GM23338 (cell line): ENCODE data around the gene NAA25. TPM values are rescaled to one million over a fixed set of nuclear protein-coding genes. Genes with fewer than 3 reads are reported as not detected.

Experiments
- ATAC-seq: fragments of 200-7000 bp; cut with Tn5 transposase; 3 replicates; pipeline ENCODE4 v1.9.1; 2020
- DNase-seq: peaks from one replicate; pipeline ENCODE4 v3.0.0-alpha.2; 2015; ENCODE audit warnings: low spot score
- H2AFZ ChIP-seq: fragments of 200-600 bp; sonication (generic); 2 replicates; pipeline ENCODE4 v1.8.0; 2016; ENCODE audit warnings: antibody characterized with exemption, mild to moderate bottlenecking, moderate library complexity
- H3F3A ChIP-seq: fragments of 200-600 bp; sonication (generic); replicated peaks from 2 replicates; pipeline ENCODE4 v1.8.0; 2017; ENCODE audit warnings: antibody characterized with exemption, mixed run types, low read depth
- H3K27ac ChIP-seq: fragments of 200-600 bp; sonication (generic); 2 replicates; pipeline ENCODE4 v1.6.1; 2016; ENCODE audit warnings: low read depth
- H3K27me3 ChIP-seq: fragments of 200-600 bp; sonication (generic); 2 replicates; pipeline ENCODE4 v1.8.0; 2016; ENCODE audit warnings: mild to moderate bottlenecking, mixed run types, moderate library complexity; ENCODE audit not compliant: insufficient read depth
- H3K36me3 ChIP-seq: fragments of 200-600 bp; sonication (generic); 2 replicates; pipeline ENCODE4 v1.8.0; 2016; ENCODE audit warnings: mild to moderate bottlenecking; ENCODE audit not compliant: insufficient read depth
- H3K4me1 ChIP-seq: fragments of 200-600 bp; sonication (generic); 2 replicates; pipeline ENCODE4 v1.8.0; 2016; ENCODE audit warnings: mild to moderate bottlenecking, moderate library complexity; ENCODE audit not compliant: insufficient read depth
- H3K4me2 ChIP-seq: fragments of 200-600 bp; sonication (generic); 2 replicates; pipeline ENCODE4 v1.7.1; 2017; ENCODE audit warnings: mixed run types
- H3K4me3 ChIP-seq: fragments of 200-600 bp; sonication (generic); 2 replicates; pipeline ENCODE4 v1.6.1; 2016; ENCODE audit warnings: mixed run types
- H3K79me2 ChIP-seq: fragments of 200-600 bp; sonication (generic); replicated peaks from 2 replicates; pipeline ENCODE4 v1.8.0; 2017; ENCODE audit warnings: mild to moderate bottlenecking; ENCODE audit not compliant: insufficient read depth
- H3K9me2 ChIP-seq: fragments of 200-600 bp; sonication (generic); 2 replicates; pipeline ENCODE4 v1.8.0; 2017; ENCODE audit not compliant: insufficient read depth
- H4K20me1 ChIP-seq: fragments of 200-600 bp; sonication (generic); replicated peaks from 2 replicates; pipeline ENCODE4 v1.8.0; 2017; ENCODE audit warnings: mild to moderate bottlenecking; ENCODE audit not compliant: insufficient read depth
- H3K27ac Mint-ChIP-seq: 2 replicates; pipeline ENCODE4 v1.8.0; 2020; ENCODE audit warnings: inconsistent platforms, mild to moderate bottlenecking, moderate library complexity, mixed read lengths
- H3K27me3 Mint-ChIP-seq: 3 replicates; pipeline ENCODE4 v1.8.0; 2022; ENCODE audit warnings: low read depth, mild to moderate bottlenecking, moderate library complexity, mixed read lengths, inconsistent platforms; ENCODE audit not compliant: insufficient read depth, poor library complexity
- H3K36me3 Mint-ChIP-seq: 3 replicates; pipeline ENCODE4 v1.8.0; 2021; ENCODE audit warnings: low read depth, mild to moderate bottlenecking, inconsistent platforms, moderate library complexity, mixed read lengths
- H3K4me1 Mint-ChIP-seq: 3 replicates; pipeline ENCODE4 v1.8.0; 2020; ENCODE audit warnings: mild to moderate bottlenecking, inconsistent platforms, mixed read lengths
- H3K4me3 Mint-ChIP-seq: 3 replicates; pipeline ENCODE4 v1.8.0; 2021; ENCODE audit warnings: moderate library complexity, mild to moderate bottlenecking, inconsistent platforms, mixed read lengths
- H3K9me3 Mint-ChIP-seq: 3 replicates; pipeline ENCODE4 v1.8.0; 2020; ENCODE audit warnings: moderate library complexity, mild to moderate bottlenecking, inconsistent platforms, mixed read lengths
- CTCF ChIP-seq, 2 experiments: fragments of 200-600 bp in 1 of 2; sonication (generic) in 1 of 2; conservative IDR thresholded peaks; 2 replicates each; pipeline versions ENCODE4 v1.5.1 to v1.6.1; 2016 to 2017; ENCODE audit warnings: antibody characterized with exemption in 2 of 2, low read depth in 2 of 2, mild to moderate bottlenecking in 2 of 2, moderate library complexity in 1 of 2
- ETS1 ChIP-seq: IDR thresholded peaks from 2 replicates; pipeline ENCODE4 v1.6.1; 2016; ENCODE audit warnings: antibody characterized with exemption
- EZH2 ChIP-seq: fragments of 200-600 bp; sonication (generic); IDR thresholded peaks from one replicate; pipeline ENCODE4 v1.8.0; 2017; ENCODE audit warnings: antibody characterized with exemption, mild to moderate bottlenecking, low read depth; ENCODE audit not compliant: unreplicated experiment
- JUNB ChIP-seq: IDR thresholded peaks from one replicate; pipeline ENCODE4 v1.6.1; 2016; ENCODE audit warnings: antibody characterized with exemption; ENCODE audit not compliant: unreplicated experiment
- NANOG ChIP-seq: IDR thresholded peaks from 2 replicates; pipeline ENCODE4 v1.6.1; 2016; ENCODE audit warnings: antibody characterized with exemption, borderline replicate concordance
- STAT1 ChIP-seq: IDR thresholded peaks from one replicate; pipeline ENCODE4 v1.6.1; 2016; ENCODE audit warnings: antibody characterized with exemption; ENCODE audit not compliant: unreplicated experiment
- ZNF114 ChIP-seq: fragments of 250-450 bp; sonication (Bioruptor Pico); IDR thresholded peaks from 2 replicates; pipeline ENCODE4 v1.5.0; 2020; ENCODE audit warnings: mild to moderate bottlenecking, moderate library complexity
- ZNF331 ChIP-seq: fragments of 250-450 bp; sonication (Bioruptor Pico); IDR thresholded peaks from 2 replicates; pipeline ENCODE4 v1.5.0; 2020; ENCODE audit warnings: low read depth, mild to moderate bottlenecking, moderate library complexity
- polyA plus RNA-seq: library from polyadenylated mRNA; unstranded; fragments of >200 nt; fragmentation: Nextera tagmentation; extraction: Ambion mirVana; gene quantifications from 2 replicates; pipeline ENCODE4 v1.2.1, GENCODE V29; 2016
- total RNA-seq: library from RNA; depleted of rRNA; stranded (reverse); fragments of >200 nt; shearing (Covaris generic); gene quantifications from 2 replicates; pipeline ENCODE4 v1.2.3, GENCODE V29; 2014

Gene NAA25
- total and polyA plus RNA-seq, 2 experiments from 2014 or later, result 49.0 to 55.1 TPM

GRCh38 chr12:112020947-112021457 lies 87.6 kb downstream of the NAA25 start:
- ATAC-seq (no peak), DNase-seq (no peak)
- peaks cover 72% of the 10 kb centered on the region for H3K36me3 Mint-ChIP-seq
- TF ChIP-seq JUNB, result no peak
- no peak for TF ChIP-seq NANOG
- TF ChIP-seq CTCF (conservative IDR thresholded peaks at IDR 0.05; ENCODE audit: low read depth in 2 of 2), result no peak
- TF ChIP-seq ETS1, result no peak
- no peak overlapping the region for H3K4me3 ChIP-seq
- no peak overlapping the region for H3K27ac Mint-ChIP-seq
- H3K4me3 Mint-ChIP-seq, result no peak overlapping the region
- peaks cover 68% of the 10 kb centered on the region for H4K20me1 ChIP-seq
- 0 out of 3 replicates have a peak, but pooled peaks cover 2% of the 10 kb centered on the region for H3K9me3 Mint-ChIP-seq
- peaks cover 28% of the 10 kb centered on the region for H3F3A ChIP-seq
- H3K27me3 ChIP-seq, result no peaks in the 10 kb centered on the region
- H3K27me3 Mint-ChIP-seq, result peaks cover 1% of the 10 kb centered on the region
- no peaks in the 10 kb centered on the region for H3K4me1 ChIP-seq
- peaks cover 30% of the 10 kb centered on the region for H3K36me3 ChIP-seq
- H3K27ac ChIP-seq, result no peak overlapping the region
- H3K4me2 ChIP-seq, result no peak overlapping the region
- peaks cover 61% of the 10 kb centered on the region for H3K79me2 ChIP-seq
- H3K9me2 ChIP-seq, result no peaks in the 10 kb centered on the region
- H2AFZ ChIP-seq, result no peak overlapping the region
- peaks cover 11% of the 10 kb centered on the region for H3K4me1 Mint-ChIP-seq

- H3K27ac Mint-ChIP-seq, result no peak overlapping the region
- peaks cover 3% of the 10 kb centered on the region for H3K27me3 Mint-ChIP-seq
- Histone ChIP-seq H3K27me3 (no peaks in the 10 kb centered on the region), H3K79me2 (peaks cover 82% of the 10 kb centered on the region), H3K4me2 (no peak overlapping the region), H3K4me1 (peaks cover 7% of the 10 kb centered on the region; the same call in 1 of the 2 replicates), H4K20me1 (peaks cover 72% of the 10 kb centered on the region), H2AFZ (no peak overlapping the region), H3K27ac (peak overlapping the region; percentile 26; the same call in 1 of the 2 replicates), H3K36me3 (peaks cover 39% of the 10 kb centered on the region), H3F3A (peaks cover 24% of the 10 kb centered on the region), H3K4me3 (no peak overlapping the region), H3K9me2 (0 out of 2 replicates have a peak, but pooled peaks cover 5% of the 10 kb centered on the region)
- no peak overlapping the region for H3K4me3 Mint-ChIP-seq
- peaks cover 7% of the 10 kb centered on the region for H3K9me3 Mint-ChIP-seq
- ATAC-seq (no peak), DNase-seq (no peak)
- peaks cover 13% of the 10 kb centered on the region for H3K4me1 Mint-ChIP-seq
- H3K36me3 Mint-ChIP-seq, result peaks cover 82% of the 10 kb centered on the region
- no peak for TF ChIP-seq NANOG
- no peak for TF ChIP-seq STAT1
- no peak for TF ChIP-seq EZH2
- no peak for TF ChIP-seq ZNF114 (CRISPR knock-in tag)
- TF ChIP-seq ZNF331 (CRISPR knock-in tag), result no peak
These were observed 89.9 kb downstream of the NAA25 start for GRCh38 chr12:112018571-112019237.
